K562 (cell line): ENCODE data around the gene MEX3A. TPM values are rescaled to one million over a fixed set of nuclear protein-coding genes. Genes with fewer than 3 reads are reported as not detected.

ENCODE experiments used
- CREM ChIP-seq: IDR thresholded peaks from 2 replicates; pipeline ENCODE4 v1.6.1; 2014; ENCODE audit warnings: antibody characterized with exemption, low read depth
- GTF2E2 ChIP-seq: fragments of 200-800 bp; sonication (Bioruptor generic); IDR thresholded peaks from 2 replicates; pipeline ENCODE4 v1.6.1; 2016; ENCODE audit warnings: missing genetic modification characterization, missing compliant biosample characterization
- NCOA1 ChIP-seq: fragments of 450-650 bp; IDR thresholded peaks from 2 replicates; pipeline ENCODE4 v1.6.1; 2016; ENCODE audit warnings: low read depth
- SMARCA4 ChIP-seq: fragments of 450-650 bp; IDR thresholded peaks from 2 replicates; pipeline ENCODE4 v1.6.1; 2016
- TAF1 ChIP-seq: IDR thresholded peaks from 2 replicates; pipeline ENCODE4 v1.6.1; 2011; ENCODE audit warnings: mild to moderate bottlenecking, low read length, moderate library complexity; ENCODE audit not compliant: insufficient read depth, control insufficient read depth, severe bottlenecking; ENCODE audit errors: extremely low read depth
- TBP ChIP-seq: optimal IDR thresholded peaks from 2 replicates; pipeline ENCODE3; 2011; ENCODE audit warnings: low read depth, low read length, improper control_type of control experiment
- TCF7 ChIP-seq: sonication (generic); IDR thresholded peaks from 2 replicates; pipeline ENCODE4 v1.6.1; 2016; ENCODE audit warnings: antibody characterized with exemption, borderline replicate concordance
- TEAD4 ChIP-seq, 2 experiments: sonication (generic) in 1 of 2; formaldehyde crosslinking in 1 of 2; IDR thresholded peaks; 2 replicates each; pipeline versions ENCODE4 v1.6.1 to v1.8.0; 2012 to 2022; ENCODE audit warnings: borderline replicate concordance in 1 of 2, inconsistent platforms in 1 of 2, low read length in 1 of 2, mild to moderate bottlenecking in 1 of 2, missing genetic modification reagents in 1 of 2
- ZC3H8 ChIP-seq: fragments of 450-650 bp; IDR thresholded peaks from 2 replicates; pipeline ENCODE4 v1.6.1; 2017
- polyA plus RNA-seq, 8 experiments: library from polyadenylated mRNA; depleted of rRNA in 4 of 8; stranded (reverse) in 5 of 8; unstranded in 3 of 8; fragments of >200 nt; fragmentation: Nextera tagmentation in 2 of 8; fragmentation: Illumina TruSeq in 1 of 8; extraction: Ambion mirVana in 2 of 8; extraction: Trizol in 1 of 8; gene quantifications; 2 replicates each; pipeline versions ENCODE4 v1.2.1 to v1.2.3, GENCODE V29; 2011 to 2014; ENCODE audit warnings: inconsistent platforms in 1 of 8, missing spikeins in 1 of 8
- total RNA-seq, 7 experiments: library from RNA; depleted of rRNA in 6 of 7; stranded (reverse); fragments of >200 nt in 6 of 7; fragmentation: Illumina TruSeq in 2 of 7; extraction: Trizol in 2 of 7; gene quantifications; 2 replicates each; pipeline versions ENCODE4 v1.2.1 to v1.2.3, GENCODE V29; 2011 to 2021; ENCODE audit warnings: low replicate concordance in 1 of 7
- TF ChIP-seq, protein P1 (sequence below), 2 experiments: IDR thresholded peaks in 1 of 2; conservative IDR thresholded peaks in 1 of 2; 2 replicates each; pipeline ENCODE4 v1.6.1; 2016; ENCODE audit warnings: low read depth in 2 of 2, mild to moderate bottlenecking in 1 of 2, missing compliant biosample characterization in 1 of 2, missing genetic modification characterization in 1 of 2, moderate library complexity in 1 of 2
- TF ChIP-seq, protein P2 (sequence below), 3 experiments: fragments of 200-800 bp in 1 of 3; fragments of 250-450 bp in 1 of 3; fragments of 450-650 bp in 1 of 3; sonication (Bioruptor Pico) in 1 of 3; sonication (Bioruptor generic) in 1 of 3; formaldehyde crosslinking in 1 of 3; IDR thresholded peaks; 2 replicates each; pipeline versions ENCODE4 v1.6.1 to v1.8.0; 2016 to 2022; ENCODE audit warnings: mild to moderate bottlenecking in 2 of 3, missing genetic modification characterization in 2 of 3, missing compliant biosample characterization in 1 of 3, moderate library complexity in 1 of 3
- TF ChIP-seq, protein P3 (sequence below): fragments of 250-450 bp; sonication (Bioruptor Pico); IDR thresholded peaks from 2 replicates; pipeline ENCODE4 v1.4.0; 2020; ENCODE audit warnings: mild to moderate bottlenecking, moderate library complexity
- TF ChIP-seq, protein P4 (sequence below): IDR thresholded peaks from 2 replicates; pipeline ENCODE4 v1.6.1; 2011; ENCODE audit warnings: borderline replicate concordance, low read depth, mild to moderate bottlenecking, moderate library complexity, low read length; ENCODE audit not compliant: insufficient read depth, poor library complexity, severe bottlenecking

Gene MEX3A
- total and polyA plus RNA-seq, 9 of the 15 experiments (the other 6 are each of a cell fraction or from before 2014, with no cell fraction given): 0.36 to 13.7 (median 5.2) TPM

DNA sequence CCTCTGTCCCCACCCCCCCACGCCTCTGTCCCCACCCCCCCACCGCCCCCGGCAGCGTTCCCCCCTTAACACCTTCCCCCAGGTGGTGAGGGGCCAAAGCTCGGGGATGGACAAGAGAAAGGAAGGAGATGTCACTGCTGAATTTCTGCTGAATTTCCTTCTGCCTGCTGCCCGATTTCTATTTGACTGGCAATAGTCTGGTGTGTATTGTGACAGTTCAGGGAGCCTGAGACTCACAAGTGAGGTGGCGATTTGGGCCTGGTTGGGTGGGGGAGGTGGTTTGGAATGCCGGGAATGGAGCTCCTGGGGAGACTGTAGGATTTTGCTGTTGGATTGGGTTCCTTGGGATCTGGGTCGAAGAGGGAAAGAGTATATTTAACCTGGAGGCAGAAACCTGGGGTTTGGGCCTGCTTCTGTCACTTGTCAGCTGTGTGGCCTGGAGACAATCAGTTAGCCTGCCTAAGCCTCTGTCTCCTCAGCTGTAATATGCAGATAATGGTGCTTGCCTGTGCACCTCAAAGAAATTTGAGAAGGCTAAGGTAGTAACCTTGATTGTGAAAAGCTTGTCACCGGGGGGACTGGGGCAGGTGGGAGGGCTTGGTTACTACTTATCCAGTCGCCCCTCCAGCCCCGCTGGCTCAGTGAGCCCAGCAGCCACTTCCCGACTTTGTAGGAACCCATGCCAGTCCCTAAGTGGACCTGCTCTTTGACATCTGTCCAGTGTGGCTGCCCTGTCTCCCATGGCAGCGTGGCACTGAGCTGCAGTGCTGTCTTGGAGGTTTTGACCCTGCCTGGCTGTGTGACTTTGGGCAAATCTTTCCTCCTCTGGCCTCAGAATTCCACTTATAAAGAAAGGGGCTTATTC lies 24.6 kb upstream of the MEX3A start (continued):
- TF ChIP-seq, protein P1, sequence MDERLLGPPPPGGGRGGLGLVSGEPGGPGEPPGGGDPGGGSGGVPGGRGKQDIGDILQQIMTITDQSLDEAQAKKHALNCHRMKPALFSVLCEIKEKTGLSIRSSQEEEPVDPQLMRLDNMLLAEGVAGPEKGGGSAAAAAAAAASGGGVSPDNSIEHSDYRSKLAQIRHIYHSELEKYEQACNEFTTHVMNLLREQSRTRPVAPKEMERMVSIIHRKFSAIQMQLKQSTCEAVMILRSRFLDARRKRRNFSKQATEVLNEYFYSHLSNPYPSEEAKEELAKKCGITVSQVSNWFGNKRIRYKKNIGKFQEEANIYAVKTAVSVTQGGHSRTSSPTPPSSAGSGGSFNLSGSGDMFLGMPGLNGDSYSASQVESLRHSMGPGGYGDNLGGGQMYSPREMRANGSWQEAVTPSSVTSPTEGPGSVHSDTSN (CRISPR knock-in tag; IDR thresholded peaks at IDR 0.05; ENCODE audit: low read depth): no peak
- TF ChIP-seq, protein P1 (tag; conservative IDR thresholded peaks at IDR 0.05; ENCODE audit: low read depth): 0 out of 2 replicates have a peak, but pooled peaks have one; percentile 7
- TF ChIP-seq, protein P2, sequence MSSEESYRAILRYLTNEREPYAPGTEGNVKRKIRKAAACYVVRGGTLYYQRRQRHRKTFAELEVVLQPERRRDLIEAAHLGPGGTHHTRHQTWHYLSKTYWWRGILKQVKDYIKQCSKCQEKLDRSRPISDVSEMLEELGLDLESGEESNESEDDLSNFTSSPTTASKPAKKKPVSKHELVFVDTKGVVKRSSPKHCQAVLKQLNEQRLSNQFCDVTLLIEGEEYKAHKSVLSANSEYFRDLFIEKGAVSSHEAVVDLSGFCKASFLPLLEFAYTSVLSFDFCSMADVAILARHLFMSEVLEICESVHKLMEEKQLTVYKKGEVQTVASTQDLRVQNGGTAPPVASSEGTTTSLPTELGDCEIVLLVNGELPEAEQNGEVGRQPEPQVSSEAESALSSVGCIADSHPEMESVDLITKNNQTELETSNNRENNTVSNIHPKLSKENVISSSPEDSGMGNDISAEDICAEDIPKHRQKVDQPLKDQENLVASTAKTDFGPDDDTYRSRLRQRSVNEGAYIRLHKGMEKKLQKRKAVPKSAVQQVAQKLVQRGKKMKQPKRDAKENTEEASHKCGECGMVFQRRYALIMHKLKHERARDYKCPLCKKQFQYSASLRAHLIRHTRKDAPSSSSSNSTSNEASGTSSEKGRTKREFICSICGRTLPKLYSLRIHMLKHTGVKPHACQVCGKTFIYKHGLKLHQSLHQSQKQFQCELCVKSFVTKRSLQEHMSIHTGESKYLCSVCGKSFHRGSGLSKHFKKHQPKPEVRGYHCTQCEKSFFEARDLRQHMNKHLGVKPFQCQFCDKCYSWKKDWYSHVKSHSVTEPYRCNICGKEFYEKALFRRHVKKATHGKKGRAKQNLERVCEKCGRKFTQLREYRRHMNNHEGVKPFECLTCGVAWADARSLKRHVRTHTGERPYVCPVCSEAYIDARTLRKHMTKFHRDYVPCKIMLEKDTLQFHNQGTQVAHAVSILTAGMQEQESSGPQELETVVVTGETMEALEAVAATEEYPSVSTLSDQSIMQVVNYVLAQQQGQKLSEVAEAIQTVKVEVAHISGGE (CRISPR knock-in tag; IDR thresholded peaks at IDR 0.05): no peak; a peak in 1 of 6 replicates
- TF ChIP-seq NCOA1 (0 out of 2 replicates have a peak, but pooled peaks have one; percentile 15), TCF7 (no peak), TBP (no peak), CREM (peak; percentile 23; the same call in 1 of the 2 replicates), TAF1 (no peak), ZC3H8 (no peak), SMARCA4 (peak; percentile 45; the same call in 1 of the 2 replicates), TEAD4 (IDR thresholded peaks at IDR 0.05; ENCODE audit: low read length) (peak; percentile 66), TEAD4 (CRISPR knock-in tag; IDR thresholded peaks at IDR 0.05; ENCODE audit: borderline replicate concordance) (no peak), GTF2E2 (tag) (no peak)
- TF ChIP-seq, protein P3, sequence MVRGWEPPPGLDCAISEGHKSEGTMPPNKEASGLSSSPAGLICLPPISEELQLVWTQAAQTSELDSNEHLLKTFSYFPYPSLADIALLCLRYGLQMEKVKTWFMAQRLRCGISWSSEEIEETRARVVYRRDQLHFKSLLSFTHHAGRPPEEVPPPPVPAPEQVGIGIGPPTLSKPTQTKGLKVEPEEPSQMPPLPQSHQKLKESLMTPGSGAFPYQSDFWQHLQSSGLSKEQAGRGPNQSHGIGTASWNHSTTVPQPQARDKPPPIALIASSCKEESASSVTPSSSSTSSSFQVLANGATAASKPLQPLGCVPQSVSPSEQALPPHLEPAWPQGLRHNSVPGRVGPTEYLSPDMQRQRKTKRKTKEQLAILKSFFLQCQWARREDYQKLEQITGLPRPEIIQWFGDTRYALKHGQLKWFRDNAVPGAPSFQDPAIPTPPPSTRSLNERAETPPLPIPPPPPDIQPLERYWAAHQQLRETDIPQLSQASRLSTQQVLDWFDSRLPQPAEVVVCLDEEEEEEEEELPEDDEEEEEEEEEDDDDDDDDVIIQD (CRISPR knock-in tag): no peak
- TF ChIP-seq, protein P4, sequence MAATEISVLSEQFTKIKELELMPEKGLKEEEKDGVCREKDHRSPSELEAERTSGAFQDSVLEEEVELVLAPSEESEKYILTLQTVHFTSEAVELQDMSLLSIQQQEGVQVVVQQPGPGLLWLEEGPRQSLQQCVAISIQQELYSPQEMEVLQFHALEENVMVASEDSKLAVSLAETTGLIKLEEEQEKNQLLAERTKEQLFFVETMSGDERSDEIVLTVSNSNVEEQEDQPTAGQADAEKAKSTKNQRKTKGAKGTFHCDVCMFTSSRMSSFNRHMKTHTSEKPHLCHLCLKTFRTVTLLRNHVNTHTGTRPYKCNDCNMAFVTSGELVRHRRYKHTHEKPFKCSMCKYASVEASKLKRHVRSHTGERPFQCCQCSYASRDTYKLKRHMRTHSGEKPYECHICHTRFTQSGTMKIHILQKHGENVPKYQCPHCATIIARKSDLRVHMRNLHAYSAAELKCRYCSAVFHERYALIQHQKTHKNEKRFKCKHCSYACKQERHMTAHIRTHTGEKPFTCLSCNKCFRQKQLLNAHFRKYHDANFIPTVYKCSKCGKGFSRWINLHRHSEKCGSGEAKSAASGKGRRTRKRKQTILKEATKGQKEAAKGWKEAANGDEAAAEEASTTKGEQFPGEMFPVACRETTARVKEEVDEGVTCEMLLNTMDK: no peak
